Measurements from ENCODE around the gene ANKRD30A. TPM values are rescaled to one million over a fixed set of nuclear protein-coding genes. Genes with fewer than 3 reads are reported as not detected.

ANKRD30A gene
- total RNA-seq, 2 donors from 2014 or later, result not detected

DNA sequence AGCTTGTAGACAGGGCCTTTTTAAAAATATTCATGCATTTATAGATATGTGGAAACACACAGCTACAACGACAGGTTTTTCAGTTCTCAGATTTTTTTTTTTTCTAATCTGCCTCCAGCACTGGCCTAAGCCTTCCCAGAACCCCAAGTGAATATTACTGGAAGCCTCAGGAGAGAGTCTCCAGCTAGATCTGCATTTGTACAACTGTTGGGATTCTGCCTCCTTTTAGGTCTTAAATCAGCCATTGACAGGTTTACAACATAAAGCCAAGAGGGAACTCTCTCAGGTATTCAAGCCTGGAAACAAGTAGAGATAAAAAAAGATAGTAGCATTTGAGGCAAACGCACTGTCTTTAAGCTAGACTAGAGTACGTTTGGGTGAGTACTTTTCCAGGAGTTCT lies 275.8 kb downstream of the ANKRD30A start:
- Histone ChIP-seq H3K4me3 (no peak overlapping the region), H3K4me1 (no peaks in the 10 kb centered on the region), H3K27ac (no peak overlapping the region), H3K36me3 (no peaks in the 10 kb centered on the region), H3K27me3 (no peaks in the 10 kb centered on the region), H3K9me3 (no peaks in the 10 kb centered on the region)
- DNase-seq (ENCODE audit: low spot score), result no peak
- TF ChIP-seq CTCF (IDR thresholded peaks at IDR 0.05), result no peak

DNA sequence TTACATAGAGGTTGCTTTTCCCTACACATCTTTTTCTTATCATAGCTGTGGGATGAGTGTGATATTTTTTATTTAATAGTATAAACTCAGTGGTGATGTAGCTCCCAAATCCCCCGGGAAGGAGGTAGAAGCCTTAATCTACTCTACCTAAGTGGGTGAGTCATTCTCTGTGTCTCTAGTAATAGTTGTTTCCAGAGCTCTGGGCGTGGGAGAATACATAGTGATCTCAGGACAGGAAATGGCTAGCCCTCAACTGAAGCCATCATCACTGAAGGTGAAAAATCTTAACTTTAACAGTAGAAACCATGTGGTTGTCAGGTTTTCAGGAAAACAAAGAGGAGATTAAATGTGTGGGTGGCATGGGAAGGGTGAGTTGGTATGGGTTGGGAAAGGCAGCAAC lies 278.4 kb downstream of the ANKRD30A start:
- H3K4me3 ChIP-seq, result no peak overlapping the region
- no peak overlapping the region for H3K27ac ChIP-seq
- H3K4me1 ChIP-seq, result no peaks in the 10 kb centered on the region
- no peak for DNase-seq (ENCODE audit: low spot score)
- no peak for TF ChIP-seq CTCF (IDR thresholded peaks at IDR 0.05)
- H3K9me3 ChIP-seq, result no peaks in the 10 kb centered on the region
- H3K36me3 ChIP-seq, result no peaks in the 10 kb centered on the region
- H3K27me3 ChIP-seq, result no peaks in the 10 kb centered on the region

All from right atrium auricular region (tissue), 2 donors.